HL-60/S4 (cell line): ENCODE measurements around the gene DKK3.

Experiments
- in situ Hi-C: fragments of 300-500 bp; cut with MboI; formaldehyde crosslinking; loops from 2 replicates; pipeline ENCODE4 v1.14.3; 2022; ENCODE audit warnings: low sequenced_read_pairs

The DKK3 gene

GRCh38 chr11:11952036-11952435 lies 56.4 kb downstream of the DKK3 start:
- in situ Hi-C loops = no loop called here

GRCh38 chr11:11949482-11949881 lies 58.9 kb downstream of the DKK3 start:
- in situ Hi-C loops = no loop called here

- in situ Hi-C loops = no loop called here
Measured at GRCh38 chr11:11948242-11948947, 60.0 kb downstream of the DKK3 start.

- in situ Hi-C loops = no loop called here
Measured at GRCh38 chr11:11947825-11948224, 60.6 kb downstream of the DKK3 start.

- in situ Hi-C loops = no loop called here
Measured at GRCh38 chr11:11946878-11947277, 61.5 kb downstream of the DKK3 start.

GRCh38 chr11:11946180-11946579 lies 62.2 kb downstream of the DKK3 start:
- in situ Hi-C loops = no loop called here

GRCh38 chr11:11944444-11944843 lies 64.0 kb downstream of the DKK3 start:
- in situ Hi-C loops = no loop called here

- in situ Hi-C loops = no loop called here
Measured at GRCh38 chr11:11942668-11943067, 65.8 kb downstream of the DKK3 start.

GRCh38 chr11:11940551-11940950 lies 67.9 kb downstream of the DKK3 start:
- in situ Hi-C loops = no loop called here

- in situ Hi-C loops = no loop called here
Measured at GRCh38 chr11:11937957-11938356, 70.5 kb downstream of the DKK3 start.

GRCh38 chr11:11937433-11937832 lies 71.0 kb downstream of the DKK3 start:
- in situ Hi-C loops = no loop called here

- in situ Hi-C loops = no loop called here
Measured at GRCh38 chr11:11935536-11935935, 72.9 kb downstream of the DKK3 start.

- in situ Hi-C loops = no loop called here
Measured at GRCh38 chr11:11931461-11932055, 76.9 kb downstream of the DKK3 start.

- in situ Hi-C loops = no loop called here
Measured at GRCh38 chr11:11929920-11930319, 78.5 kb downstream of the DKK3 start.

- in situ Hi-C loops = no loop called here
Measured at GRCh38 chr11:11923828-11924227, 84.6 kb downstream of the DKK3 start.

GRCh38 chr11:11916981-11917399 lies 91.4 kb downstream of the DKK3 start:
- in situ Hi-C loops = no loop called here

- in situ Hi-C loops = no loop called here
Measured at GRCh38 chr11:11915625-11916024, 92.8 kb downstream of the DKK3 start.

- in situ Hi-C loops = no loop called here
Measured at GRCh38 chr11:11913395-11913794, 95.0 kb downstream of the DKK3 start.
